SJSA1 (cell line): ENCODE measurements around the gene KLRC3. TPM values are rescaled to one million over a fixed set of nuclear protein-coding genes. Genes with fewer than 3 reads are reported as not detected.
A peak's percentile ranks its signal among the peaks of the same experiment; 100 is the strongest.
"Not testable (repeated sequence)": the region's sequence is repeated elsewhere in the genome, so short reads cannot be mapped to it uniquely, and the experiment has no call there.

Experiments
- DNase-seq, 2 experiments: peaks; one replicate each; pipeline ENCODE4 v3.0.0-alpha.2; 2015 to 2020; ENCODE audit warnings: low spot score in 2 of 2, low read depth in 1 of 2
- H3K27ac ChIP-seq: fragments of 250-450 bp; sonication (Bioruptor Pico); 2 replicates; pipeline ENCODE4 v1.5.1; 2020; ENCODE audit warnings: mild to moderate bottlenecking, moderate library complexity
- H3K27me3 ChIP-seq: fragments of 250-450 bp; sonication (Bioruptor Pico); replicated peaks from 2 replicates; pipeline ENCODE4 v1.5.1; 2020; ENCODE audit warnings: mild to moderate bottlenecking, moderate library complexity
- H3K36me3 ChIP-seq: fragments of 250-450 bp; sonication (Bioruptor Pico); 2 replicates; pipeline ENCODE4 v1.5.1; 2020; ENCODE audit warnings: mild to moderate bottlenecking
- H3K4me1 ChIP-seq: fragments of 250-450 bp; sonication (Bioruptor Pico); replicated peaks from 2 replicates; pipeline ENCODE4 v1.6.1; 2021; ENCODE audit warnings: mild to moderate bottlenecking
- H3K4me3 ChIP-seq: fragments of 250-450 bp; sonication (Bioruptor Pico); 2 replicates; pipeline ENCODE4 v1.5.1; 2020; ENCODE audit warnings: mild to moderate bottlenecking
- H3K9me3 ChIP-seq: fragments of 250-450 bp; sonication (Bioruptor Pico); replicated peaks from 2 replicates; pipeline ENCODE4 v1.5.1; 2020; ENCODE audit warnings: mild to moderate bottlenecking
- total RNA-seq: library from RNA; depleted of rRNA; stranded (reverse); fragments of >200 nt; shearing (Covaris generic); gene quantifications from 2 replicates; pipeline ENCODE4 v1.2.3, GENCODE V29; 2014

The KLRC3 gene
- total RNA-seq, 1 experiment from 2014 or later = not detected

DNA sequence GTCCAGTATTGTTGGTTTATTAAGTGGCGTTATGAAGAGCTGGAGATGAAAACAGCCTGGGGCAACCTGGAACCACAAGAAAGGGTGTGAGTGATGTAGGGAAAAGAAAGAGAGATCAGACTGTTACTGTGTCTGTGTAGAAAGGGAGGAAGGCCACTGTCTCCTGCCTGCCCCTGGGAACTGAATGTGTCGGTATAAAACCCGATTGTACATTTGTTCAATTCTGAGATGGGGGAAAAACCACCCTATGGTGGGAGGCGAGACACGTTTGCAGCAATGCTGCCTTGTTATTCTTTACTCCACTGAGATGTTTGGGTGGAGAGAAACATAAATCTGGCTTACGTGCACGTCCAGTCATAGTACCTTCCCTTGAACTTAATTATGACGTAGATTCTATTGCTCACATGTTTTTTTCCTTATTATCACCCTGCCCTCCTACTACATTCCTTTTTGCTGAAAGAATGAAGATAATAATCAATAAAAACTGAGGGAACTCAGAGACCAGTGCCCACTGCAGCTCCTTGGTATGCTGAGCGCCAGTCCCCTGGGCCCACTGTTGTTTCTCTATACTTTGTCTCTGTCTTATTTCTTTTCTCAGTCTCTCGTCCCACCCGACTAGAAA lies 25.8 kb downstream of the KLRC3 start:
- not testable (repeated sequence) for H3K4me3 ChIP-seq, DNase-seq, H3K36me3 ChIP-seq, H3K9me3 ChIP-seq, H3K27me3 ChIP-seq
- Histone ChIP-seq H3K4me1 (peaks cover 25% of the 10 kb centered on the region), H3K27ac (peak overlapping the region; percentile 93)

DNA sequence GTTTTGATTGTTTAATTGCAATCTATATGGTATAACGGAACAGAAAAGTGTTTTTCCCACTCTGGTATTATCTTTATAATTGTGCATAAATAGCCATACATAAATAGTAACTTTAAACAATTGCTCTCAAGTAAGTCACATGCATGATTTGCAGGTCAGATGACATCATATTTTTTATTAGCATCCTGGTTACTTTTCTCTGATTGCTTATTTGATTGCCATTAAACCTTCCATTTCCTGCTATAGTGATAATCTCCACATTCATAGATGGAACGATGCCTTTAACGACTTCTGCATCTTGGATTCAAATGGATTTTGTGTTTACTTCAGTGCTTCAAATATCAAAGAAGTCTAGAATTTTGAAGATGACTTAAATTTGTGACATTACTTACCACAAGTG lies 27.1 kb downstream of the KLRC3 start:
- H3K4me3 ChIP-seq = no peak overlapping the region
- peaks cover 25% of the 10 kb centered on the region for H3K4me1 ChIP-seq
- DNase-seq = no peak
- no peaks in the 10 kb centered on the region for H3K9me3 ChIP-seq
- no peaks in the 10 kb centered on the region for H3K27me3 ChIP-seq
- H3K27ac ChIP-seq = no peak overlapping the region
- no peaks in the 10 kb centered on the region for H3K36me3 ChIP-seq

DNA sequence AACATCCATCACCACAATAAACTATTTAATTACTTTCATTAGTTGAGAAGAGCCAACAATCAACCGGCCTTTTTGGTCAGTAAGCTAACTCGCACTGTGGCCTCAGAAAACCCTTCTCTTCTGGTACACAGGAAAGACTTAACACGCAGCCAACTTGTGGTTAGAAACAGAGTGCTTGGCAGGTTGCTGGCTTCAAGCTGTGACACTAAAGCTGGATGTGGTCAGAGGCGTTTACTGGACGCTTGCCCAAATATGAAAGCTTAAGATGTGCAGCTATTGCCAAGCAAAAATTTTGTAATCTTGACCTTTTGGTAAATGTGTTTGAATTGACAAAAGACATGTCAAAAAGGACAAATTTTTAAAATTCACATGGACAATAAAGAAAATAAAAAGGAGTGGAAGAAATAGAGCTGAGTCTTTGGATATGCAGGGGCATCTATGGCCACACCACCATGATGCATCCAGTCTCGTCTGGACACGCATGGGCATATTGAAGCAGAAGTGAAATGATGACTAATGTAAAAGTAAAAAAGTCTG lies 27.9 kb downstream of the KLRC3 start:
- Histone ChIP-seq H3K4me1 (peaks cover 21% of the 10 kb centered on the region), H3K9me3 (no peaks in the 10 kb centered on the region)

GRCh38 chr12:10390991-10391390 lies 29.4 kb downstream of the KLRC3 start:
- DNase-seq, H3K4me3 ChIP-seq, H3K27me3 ChIP-seq, H3K36me3 ChIP-seq, H3K9me3 ChIP-seq, H3K27ac ChIP-seq: not testable (repeated sequence)
- peaks cover 14% of the 10 kb centered on the region for H3K4me1 ChIP-seq

More for the DNA sequence above, 27.9 kb downstream of the KLRC3 start:
- no peaks in the 10 kb centered on the region for H3K36me3 ChIP-seq
- no peak overlapping the region for H3K4me3 ChIP-seq
- peak in 1 of 2 experiments; percentile 20 for DNase-seq
- no peaks in the 10 kb centered on the region for H3K27me3 ChIP-seq
- H3K27ac ChIP-seq = no peak overlapping the region

- no peaks in the 10 kb centered on the region for H3K9me3 ChIP-seq
- no peaks in the 10 kb centered on the region for H3K27me3 ChIP-seq
- H3K4me1 ChIP-seq = peaks cover 15% of the 10 kb centered on the region
- H3K4me3 ChIP-seq = no peak within 1 kb of the TSS
- no peaks in the 10 kb centered on the region for H3K36me3 ChIP-seq
- no peak within 1 kb of the TSS for H3K27ac ChIP-seq
- DNase-seq = no peak
These were observed 30.5 kb downstream of the KLRC3 start, which contains the start of gene KLRK1 for GRCh38 chr12:10389904-10390303. Gene KLRK1 (minus strand): TSS chr12:10390041. CDS start chr12:10388810, 1,231 bp downstream.

GRCh38 chr12:10388624-10389413 lies 31.6 kb downstream of the KLRC3 start:
- DNase-seq = no peak
- Histone ChIP-seq H3K9me3 (no peaks in the 10 kb centered on the region), H3K27ac (no peak overlapping the region), H3K27me3 (no peaks in the 10 kb centered on the region), H3K36me3 (no peaks in the 10 kb centered on the region), H3K4me1 (peaks cover 11% of the 10 kb centered on the region), H3K4me3 (no peak overlapping the region)

- not testable (repeated sequence) for H3K4me3 ChIP-seq, H3K9me3 ChIP-seq, H3K36me3 ChIP-seq, H3K27me3 ChIP-seq, DNase-seq, H3K27ac ChIP-seq
- peaks cover 11% of the 10 kb centered on the region for H3K4me1 ChIP-seq
These were observed 32.9 kb downstream of the KLRC3 start for GRCh38 chr12:10387498-10387897.

GRCh38 chr12:10386857-10387256 lies 33.5 kb downstream of the KLRC3 start:
- no peaks in the 10 kb centered on the region for H3K36me3 ChIP-seq
- no peaks in the 10 kb centered on the region for H3K27me3 ChIP-seq
- no peaks in the 10 kb centered on the region for H3K9me3 ChIP-seq
- peaks cover 11% of the 10 kb centered on the region for H3K4me1 ChIP-seq
- H3K4me3 ChIP-seq = no peak overlapping the region
- DNase-seq = no peak
- H3K27ac ChIP-seq = no peak overlapping the region

DNA sequence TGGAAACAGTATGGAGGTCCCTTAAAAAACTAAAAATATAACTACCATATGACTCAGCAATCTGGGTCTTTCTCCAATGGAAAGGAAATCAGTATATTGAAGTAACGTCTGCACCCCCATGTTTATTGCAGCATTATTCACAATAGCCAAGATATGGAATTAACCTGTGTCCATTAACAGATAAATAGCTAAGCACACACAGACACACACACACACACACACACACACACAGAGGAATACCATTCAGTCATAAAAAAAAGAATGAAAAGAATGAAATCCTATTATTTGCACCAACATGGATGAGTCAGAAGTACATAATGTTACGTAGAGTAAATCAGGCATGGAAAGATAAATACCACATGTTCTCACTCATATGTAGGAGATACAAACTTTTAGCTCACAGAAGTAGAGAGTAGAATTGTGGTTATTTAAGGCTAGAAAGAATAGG lies 35.2 kb downstream of the KLRC3 start:
- H3K27me3 ChIP-seq = no peaks in the 10 kb centered on the region
- H3K27ac ChIP-seq = peak overlapping the region; percentile 12
- no peaks in the 10 kb centered on the region for H3K9me3 ChIP-seq
- H3K4me3 ChIP-seq = no peak overlapping the region
- peaks cover 11% of the 10 kb centered on the region for H3K4me1 ChIP-seq
- peak in 1 of 2 experiments; percentile 89 for DNase-seq
- no peaks in the 10 kb centered on the region for H3K36me3 ChIP-seq

DNA sequence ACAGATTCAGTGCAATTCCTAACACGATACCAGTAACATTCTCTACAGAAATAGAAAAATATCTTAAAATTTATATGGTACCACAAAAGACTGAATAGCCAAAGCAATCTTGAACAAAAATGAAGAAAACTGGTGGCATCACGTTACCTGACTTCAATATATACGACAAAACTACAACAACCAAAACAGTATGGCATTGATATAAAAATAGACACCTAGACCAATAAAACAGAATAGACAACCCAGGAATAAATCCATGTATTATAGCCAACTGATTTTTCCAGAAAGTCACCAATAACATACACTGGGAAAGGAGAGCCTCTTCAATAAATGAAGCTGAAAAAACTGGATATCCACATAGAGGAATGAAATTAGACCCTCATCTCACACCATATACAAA lies 36.2 kb downstream of the KLRC3 start:
- Histone ChIP-seq H3K27ac (no peak overlapping the region), H3K27me3 (no peaks in the 10 kb centered on the region), H3K4me3 (no peak overlapping the region), H3K4me1 (peaks cover 11% of the 10 kb centered on the region), H3K36me3 (no peaks in the 10 kb centered on the region), H3K9me3 (no peaks in the 10 kb centered on the region)
- no peak for DNase-seq

DNA sequence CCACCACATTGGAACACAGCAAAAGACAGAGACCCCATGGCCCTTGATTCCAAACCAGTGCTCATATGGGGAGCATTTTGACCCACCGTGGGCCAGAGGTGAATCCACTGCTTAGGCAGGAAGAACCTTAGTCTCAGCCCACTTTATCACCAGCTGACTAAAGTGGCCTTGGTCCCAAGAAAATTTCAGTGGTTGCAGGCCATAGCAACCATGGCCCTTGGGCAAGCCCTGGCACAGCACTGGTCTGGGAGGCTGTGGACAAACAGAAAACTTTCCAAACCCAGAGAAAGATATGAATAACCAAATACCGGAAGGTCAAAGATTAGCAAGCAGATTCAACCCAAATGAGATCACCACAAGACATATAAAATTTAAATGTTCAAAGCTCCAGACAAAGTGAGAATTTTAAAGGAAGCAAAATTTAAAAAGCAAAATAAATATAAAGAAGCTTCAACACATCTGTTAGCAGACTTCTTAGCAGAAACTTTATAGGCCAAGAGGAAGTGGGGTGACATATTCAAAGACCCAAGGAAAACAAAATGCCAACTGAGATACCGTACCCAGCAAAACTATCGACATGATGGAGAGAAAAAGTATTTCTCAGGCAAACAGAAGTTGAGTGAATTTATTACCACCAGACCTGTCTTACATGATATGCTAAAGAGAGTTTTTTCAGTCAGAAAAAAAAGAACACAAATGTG lies 38.3 kb downstream of the KLRC3 start:
- peaks cover 11% of the 10 kb centered on the region for H3K4me1 ChIP-seq
- no peaks in the 10 kb centered on the region for H3K36me3 ChIP-seq
- no peak for DNase-seq
- no peak overlapping the region for H3K27ac ChIP-seq
- no peaks in the 10 kb centered on the region for H3K9me3 ChIP-seq
- no peak overlapping the region for H3K4me3 ChIP-seq
- H3K27me3 ChIP-seq = no peaks in the 10 kb centered on the region

DNA sequence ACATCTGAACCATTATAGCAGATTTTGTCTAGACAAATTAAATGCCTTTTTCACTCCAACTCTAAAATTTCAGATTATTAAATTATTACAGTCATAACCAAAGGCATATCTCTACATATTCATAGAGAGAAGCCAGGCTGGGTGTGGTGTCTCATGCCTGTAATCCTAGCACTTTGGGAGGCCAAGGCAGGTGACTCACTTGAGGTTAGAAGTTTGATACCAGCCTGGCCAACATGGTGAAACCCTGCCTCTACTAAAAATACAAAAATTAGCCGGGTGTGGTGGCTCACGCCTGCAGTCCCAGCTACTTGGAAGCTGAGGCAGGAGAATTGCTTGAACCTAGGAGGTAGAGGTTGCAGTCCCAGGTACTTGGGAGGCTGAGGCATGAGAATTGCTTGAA lies 41.7 kb downstream of the KLRC3 start:
- H3K36me3 ChIP-seq, H3K9me3 ChIP-seq, DNase-seq, H3K4me1 ChIP-seq, H3K27ac ChIP-seq, H3K4me3 ChIP-seq, H3K27me3 ChIP-seq: not testable (repeated sequence)

DNA sequence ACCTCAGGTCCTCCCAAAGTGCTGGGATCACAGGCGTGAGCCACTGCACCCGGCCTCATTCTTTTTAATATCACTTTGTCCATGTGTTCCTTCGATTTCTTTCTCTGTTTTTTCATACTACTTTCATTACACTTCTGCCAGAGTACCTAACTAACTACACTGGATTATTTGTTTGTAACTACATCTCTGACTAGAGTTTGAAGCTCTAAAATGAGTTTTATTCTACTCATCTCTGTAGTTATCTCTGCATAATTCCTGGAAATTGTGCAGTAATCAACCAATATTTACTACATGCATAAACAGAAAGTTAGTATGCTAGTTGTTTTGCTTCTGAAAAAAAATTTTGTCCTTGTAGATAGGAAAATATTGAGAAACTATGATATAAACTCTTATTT lies 45.8 kb downstream of the KLRC3 start:
- Histone ChIP-seq H3K27ac (no peak overlapping the region), H3K36me3 (no peaks in the 10 kb centered on the region)

GRCh38 chr12:10372559-10372958 lies 47.8 kb downstream of the KLRC3 start:
- peaks cover 1% of the 10 kb centered on the region for H3K9me3 ChIP-seq
- no peak overlapping the region for H3K27ac ChIP-seq
- DNase-seq = no peak
- H3K4me1 ChIP-seq = no peaks in the 10 kb centered on the region
- H3K4me3 ChIP-seq = no peak overlapping the region
- H3K36me3 ChIP-seq = no peaks in the 10 kb centered on the region
- no peaks in the 10 kb centered on the region for H3K27me3 ChIP-seq

More for the DNA sequence above, 45.8 kb downstream of the KLRC3 start:
- Histone ChIP-seq H3K27me3 (no peaks in the 10 kb centered on the region), H3K9me3 (no peaks in the 10 kb centered on the region), H3K4me1 (no peaks in the 10 kb centered on the region), H3K4me3 (no peak overlapping the region)
- DNase-seq = no peak
